LNCaP clone FGC (cell line): ENCODE data around the gene NDUFS1.

ENCODE experiments used
- DNase-seq: peaks from one replicate; pipeline ENCODE4 v3.0.0-alpha.2; 2011; ENCODE audit warnings: low read depth
- H3K4me3 ChIP-seq: 2 replicates; pipeline ENCODE4 v1.5.1; 2011; ENCODE audit warnings: mild to moderate bottlenecking, low read depth, low read length, control low read depth
- CTCF ChIP-seq: IDR thresholded peaks from 2 replicates; pipeline ENCODE4 v1.5.1; 2012; ENCODE audit warnings: mild to moderate bottlenecking; ENCODE audit not compliant: control insufficient read depth, insufficient read depth; ENCODE audit errors: extremely low read depth

Gene NDUFS1

GRCh38 chr2:206085742-206086445, 73.3 kb downstream of the NDUFS1 start, which contains the start of gene INO80D:
Gene INO80D, minus strand, starts transcription at chr2:206086174. Its CDS starts 23,158 bp downstream, at chr2:206063016.
- peak within 1 kb of the TSS; percentile 77 for H3K4me3 ChIP-seq
- no peak; the same call in 1 of the 2 replicates for TF ChIP-seq CTCF
- peak; percentile 46 for DNase-seq

- H3K4me3 ChIP-seq, result peak overlapping the region; percentile 77
- no peak for DNase-seq
- TF ChIP-seq CTCF, result no peak
These were observed 74.1 kb downstream of the NDUFS1 start for GRCh38 chr2:206084870-206085741.

- peak; percentile 38 for DNase-seq
- no peak for TF ChIP-seq CTCF
- H3K4me3 ChIP-seq, result peak overlapping the region; percentile 77
These were observed 74.8 kb downstream of the NDUFS1 start for GRCh38 chr2:206084439-206084869.

- peak; percentile 22 for DNase-seq
- TF ChIP-seq CTCF, result no peak
- peak overlapping the region; percentile 77 for H3K4me3 ChIP-seq
These were observed 75.4 kb downstream of the NDUFS1 start for GRCh38 chr2:206083602-206084438.

- TF ChIP-seq CTCF, result no peak
- DNase-seq, result no peak
- no peak overlapping the region for H3K4me3 ChIP-seq
These were observed 76.9 kb downstream of the NDUFS1 start for GRCh38 chr2:206082298-206082843.

- no peak for TF ChIP-seq CTCF
- no peak overlapping the region for H3K4me3 ChIP-seq
- DNase-seq, result no peak
These were observed 78.3 kb downstream of the NDUFS1 start for GRCh38 chr2:206080927-206081326.
